Right lobe of liver (tissue), 6 donors: ENCODE measurements around the gene MRPL49. TPM values are rescaled to one million over a fixed set of nuclear protein-coding genes. Genes with fewer than 3 reads are reported as not detected.

Experiments used
- ATAC-seq, 4 donors: fragments of 200-7000 bp; cut with Tn5 transposase; one replicate each; pipeline ENCODE4 v1.9.1; 2020; ENCODE audit warnings: mild to moderate bottlenecking in 4 of 4, moderate library complexity in 4 of 4
- DNase-seq, 3 donors: peaks; one replicate each; pipeline ENCODE4 v3.0.0-alpha.2; 2020
- H3K27ac ChIP-seq, 3 donors: fragments of 200-600 bp; one replicate each; pipeline ENCODE4 v1.8.0; 2022
- H3K27me3 ChIP-seq, 2 donors: fragments of 200-600 bp; one replicate each; pipeline ENCODE4 v1.8.0; 2022
- H3K36me3 ChIP-seq, 4 donors: fragments of 200-600 bp; sonication (generic) in 1 of 4; one replicate each; pipeline versions ENCODE4 v1.5.1 to v1.8.0; 2017 to 2022; ENCODE audit warnings: control low read depth in 1 of 4
- H3K4me1 ChIP-seq, 4 donors: fragments of 200-600 bp; sonication (generic) in 1 of 4; one replicate each; pipeline versions ENCODE4 v1.5.1 to v1.8.0; 2017 to 2022; ENCODE audit warnings: control low read depth in 1 of 4
- H3K4me3 ChIP-seq, 3 donors: fragments of 200-600 bp; one replicate each; pipeline ENCODE4 v1.8.0; 2022
- H3K9me3 ChIP-seq, 4 donors: fragments of 200-600 bp; sonication (generic) in 1 of 4; one replicate each; pipeline versions ENCODE4 v1.5.1 to v1.8.0; 2017 to 2022; ENCODE audit warnings: control low read depth in 1 of 4
- CTCF ChIP-seq, 4 donors: fragments of 200-600 bp in 3 of 4; fragments of 450-650 bp in 1 of 4; IDR thresholded peaks; one replicate each; pipeline versions ENCODE4 v1.5.1 to v1.8.0; 2016 to 2022; ENCODE audit warnings: antibody characterized with exemption in 4 of 4, mild to moderate bottlenecking in 2 of 4
- POLR2A ChIP-seq: fragments of 450-650 bp; IDR thresholded peaks from one replicate; pipeline ENCODE4 v1.6.1; 2017; ENCODE audit warnings: antibody characterized with exemption, mild to moderate bottlenecking
- WGBS: methylation state at CpG from one replicate; pipeline ENCODE4 v1.1.6; 2018; ENCODE audit warnings: low coverage, low lambda C conversion rate; ENCODE audit not compliant: insufficient coverage; ENCODE audit errors: missing lambda C conversion rate; 5-methylcytosine and 5-hydroxymethylcytosine counted together
- intact Hi-C, 2 donors: fragments of 100-400 bp; cut with DNase I; formaldehyde crosslinking; loops; one replicate each; pipeline versions ENCODE4 v1.11.2 to v1.14.1; 2022
- total RNA-seq, 6 experiments: library from RNA; depleted of rRNA in 2 of 6; stranded (reverse); fragments of >200 nt in 2 of 6; fragmentation: NEBNext Ultra II Directional in 3 of 6; extraction: Animal tissue kit (Norgen Biotek cat#: 25700) in 3 of 6; gene quantifications; one replicate each; pipeline versions ENCODE4 v1.1.0 to v1.2.4, GENCODE V29; 2016 to 2023
- donor health status: DM: no; HTN: yes; CAD: no.
- donor health status: DM: no; HTN: no; CAD: no.
- donor health status: DM: no; HTN: no; CAD: no.
- donor health status: DM: no; HTN: yes; CAD: no.
- donor health status: DM: no; HTN: yes; CAD: no.

The MRPL49 gene
- total RNA-seq, 6 experiments from 2014 or later, result 26.3 to 51.7 (median 28.4) TPM

- TF ChIP-seq POLR2A, result no peak
- TF ChIP-seq CTCF (IDR thresholded peaks at IDR 0.05), result no peak
- WGBS, result 25% methylated on average over 7 of the region's 12 CpGs
- H3K27ac ChIP-seq, result peak overlapping the region; percentile 66 to 75 (median 73)
- H3K4me3 ChIP-seq, result peak overlapping the region in 1 of 3 donors; percentile 9
- no peaks in the 10 kb centered on the region for H3K9me3 ChIP-seq
- DNase-seq, result peak; percentile 90 to 92 (median 92)
- H3K4me1 ChIP-seq, result peaks cover 0 to 32% (median 20%) of the 10 kb centered on the region in 4 donors
- peak; percentile 83 to 87 (median 86) for ATAC-seq
- no peaks in the 10 kb centered on the region for H3K36me3 ChIP-seq
- no peaks in the 10 kb centered on the region for H3K27me3 ChIP-seq
- intact Hi-C loops, result no loop called here
Observed at GRCh38 chr11:65150509-65151299, 28.6 kb downstream of the MRPL49 start.

GRCh38 chr11:65151331-65151899 is 29.3 kb downstream of the MRPL49 start:
- TF ChIP-seq POLR2A, result no peak
- no peak for TF ChIP-seq CTCF (IDR thresholded peaks at IDR 0.05)
- Histone ChIP-seq H3K27me3 (no peaks in the 10 kb centered on the region), H3K9me3 (no peaks in the 10 kb centered on the region), H3K27ac (peak overlapping the region; percentile 66 to 75 (median 73)), H3K4me3 (no peak overlapping the region), H3K4me1 (peaks cover 0 to 26% (median 17%) of the 10 kb centered on the region in 4 donors), H3K36me3 (no peaks in the 10 kb centered on the region)
- no peak for DNase-seq
- 69% methylated on average over 3 of the region's 3 CpGs for WGBS
- peak in 1 of 4 donors; percentile 6 for ATAC-seq
- intact Hi-C loops, result no loop called here

- Histone ChIP-seq H3K4me1 (peaks cover 0 to 20% (median 15%) of the 10 kb centered on the region in 4 donors), H3K27me3 (no peaks in the 10 kb centered on the region), H3K4me3 (no peak overlapping the region), H3K27ac (no peak overlapping the region), H3K9me3 (no peaks in the 10 kb centered on the region), H3K36me3 (no peaks in the 10 kb centered on the region)
- DNase-seq (no peak), ATAC-seq (peak in 2 of 4 donors; percentile 24 to 30)
- 61% methylated on average over 2 of the region's 2 CpGs for WGBS
- intact Hi-C loops, result no loop called here
- no peak for TF ChIP-seq CTCF (IDR thresholded peaks at IDR 0.05)
- no peak for TF ChIP-seq POLR2A
Observed at GRCh38 chr11:65152122-65152521, 30.0 kb downstream of the MRPL49 start.

GRCh38 chr11:65156256-65156655 is 34.1 kb downstream of the MRPL49 start:
- 90% methylated on average over 3 of the region's 3 CpGs for WGBS
- no peak for ATAC-seq

More at GRCh38 chr11:65156256-65156655, 34.1 kb downstream of the MRPL49 start:
- no peak for TF ChIP-seq POLR2A
- no peak for TF ChIP-seq CTCF (IDR thresholded peaks at IDR 0.05)
- Histone ChIP-seq H3K27ac (no peak overlapping the region), H3K36me3 (no peaks in the 10 kb centered on the region), H3K9me3 (no peaks in the 10 kb centered on the region), H3K4me3 (no peak overlapping the region), H3K4me1 (peaks cover 0 to 8% (median 4%) of the 10 kb centered on the region in 4 donors), H3K27me3 (no peaks in the 10 kb centered on the region)
- DNase-seq, result no peak
- intact Hi-C loops, result no loop called here
